Testis (tissue), 2 donors: ENCODE measurements around the gene BANK1.

Source experiments
- CTCF ChIP-seq, 3 experiments: fragments of 450-650 bp in 2 of 3; fragments of 200-600 bp in 1 of 3; sonication (generic) in 1 of 3; IDR thresholded peaks; one replicate each; pipeline ENCODE4 v1.5.1; 2016 to 2019; ENCODE audit warnings: antibody characterized with exemption in 3 of 3, mild to moderate bottlenecking in 2 of 3, moderate library complexity in 1 of 3
- POLR2A ChIP-seq: fragments of 450-650 bp; IDR thresholded peaks from one replicate; pipeline ENCODE4 v1.6.1; 2017; ENCODE audit warnings: antibody characterized with exemption, mild to moderate bottlenecking, moderate library complexity

GRCh38 chr4:101942891-101943290, 152.4 kb downstream of the BANK1 start:
- TF ChIP-seq CTCF (IDR thresholded peaks at IDR 0.05): no peak
- no peak for TF ChIP-seq POLR2A
